ENCODE results near the gene C2CD2L.
"Not testable (repeated sequence)": the region's sequence is repeated elsewhere in the genome, so short reads cannot be mapped to it uniquely, and the experiment has no call there.

Gene C2CD2L

GRCh38 chr11:119093942-119094815, 13.0 kb upstream of the C2CD2L start:
- no peak for DNase-seq (ENCODE audit: low spot score)

- peak; percentile 80 for DNase-seq (ENCODE audit: low spot score)
Measured at GRCh38 chr11:119094816-119095065, 12.4 kb upstream of the C2CD2L start.

GRCh38 chr11:119095066-119095880, 11.9 kb upstream of the C2CD2L start:
- DNase-seq (ENCODE audit: low spot score) = peak; percentile 100

- DNase-seq (ENCODE audit: low spot score) = no peak
Measured at GRCh38 chr11:119099711-119100110, 7.4 kb upstream of the C2CD2L start.

GRCh38 chr11:119100246-119100970, 6.7 kb upstream of the C2CD2L start:
- DNase-seq (ENCODE audit: low spot score) = no peak

- no peak for DNase-seq (ENCODE audit: low spot score)
Measured at GRCh38 chr11:119100994-119101758, 6.0 kb upstream of the C2CD2L start.

GRCh38 chr11:119101759-119102423, 5.3 kb upstream of the C2CD2L start, which contains the start of gene DPAGT1:
Gene DPAGT1 (minus strand): TSS chr11:119101853. CDS start chr11:119101655, 198 bp downstream.
- DNase-seq (ENCODE audit: low spot score) = peak; percentile 98

- DNase-seq (ENCODE audit: low spot score) = not testable (repeated sequence)
Measured at GRCh38 chr11:119103161-119103664, 3.9 kb upstream of the C2CD2L start.

GRCh38 chr11:119103793-119104192, 3.4 kb upstream of the C2CD2L start:
- DNase-seq (ENCODE audit: low spot score) = no peak

- no peak for DNase-seq (ENCODE audit: low spot score)
Measured at GRCh38 chr11:119107538-119108145, 498 bp downstream of the C2CD2L start.

- no peak for DNase-seq (ENCODE audit: low spot score)
Measured at GRCh38 chr11:119108146-119108856, 1.2 kb downstream of the C2CD2L start.

- no peak for DNase-seq (ENCODE audit: low spot score)
Measured at GRCh38 chr11:119108857-119109221, 1.7 kb downstream of the C2CD2L start.

GRCh38 chr11:119109843-119110242, 2.7 kb downstream of the C2CD2L start:
- DNase-seq (ENCODE audit: low spot score) = no peak

GRCh38 chr11:119110439-119110838, 3.3 kb downstream of the C2CD2L start:
- no peak for DNase-seq (ENCODE audit: low spot score)

GRCh38 chr11:119111361-119111925, 4.3 kb downstream of the C2CD2L start:
- no peak for DNase-seq (ENCODE audit: low spot score)

GRCh38 chr11:119112314-119113020, 5.3 kb downstream of the C2CD2L start:
- no peak for DNase-seq (ENCODE audit: low spot score)

- no peak for DNase-seq (ENCODE audit: low spot score)
Measured at GRCh38 chr11:119113716-119114115, 6.6 kb downstream of the C2CD2L start.

GRCh38 chr11:119114351-119114750, 7.2 kb downstream of the C2CD2L start:
- DNase-seq (ENCODE audit: low spot score) = no peak

All from pons (tissue), 1 donor.